Neural progenitor cell (in vitro differentiated cells): Measurements from ENCODE around the gene KCNAB1. TPM values are rescaled to one million over a fixed set of nuclear protein-coding genes. Genes with fewer than 3 reads are reported as not detected.
"Not testable (repeated sequence)": the region's sequence is repeated elsewhere in the genome, so short reads cannot be mapped to it uniquely, and the experiment has no call there.

ENCODE experiments used
- DNase-seq: peaks from one replicate; pipeline ENCODE4 v3.0.0-alpha.2; 2016; ENCODE audit warnings: low spot score
- H2AFZ ChIP-seq: fragments of 200-600 bp; sonication (generic); replicated peaks from 2 replicates; pipeline ENCODE4 v1.6.1; 2016; ENCODE audit warnings: antibody characterized with exemption
- H3F3A ChIP-seq: fragments of 200-600 bp; sonication (generic); 2 replicates; pipeline ENCODE4 v1.6.1; 2016; ENCODE audit warnings: antibody characterized with exemption, low read depth
- H3K27ac ChIP-seq: fragments of 200-600 bp; sonication (generic); 2 replicates; pipeline ENCODE4 v1.5.1; 2016; ENCODE audit warnings: mild to moderate bottlenecking
- H3K27me3 ChIP-seq: fragments of 200-600 bp; sonication (generic); 2 replicates; pipeline ENCODE4 v1.6.1; 2016; ENCODE audit warnings: mild to moderate bottlenecking, moderate library complexity
- H3K36me3 ChIP-seq: fragments of 200-600 bp; sonication (generic); 2 replicates; pipeline ENCODE4 v1.5.1; 2016
- H3K4me1 ChIP-seq: fragments of 200-600 bp; sonication (generic); 2 replicates; pipeline ENCODE4 v1.6.1; 2016; ENCODE audit warnings: mixed run types
- H3K4me2 ChIP-seq: fragments of 200-600 bp; sonication (generic); 2 replicates; pipeline ENCODE4 v1.6.1; 2016
- H3K4me3 ChIP-seq: fragments of 200-600 bp; sonication (generic); 2 replicates; pipeline ENCODE4 v1.5.1; 2016
- H3K79me2 ChIP-seq: fragments of 200-600 bp; sonication (generic); 2 replicates; pipeline ENCODE4 v1.6.1; 2016; ENCODE audit warnings: low read depth
- H3K9ac ChIP-seq: fragments of 200-600 bp; sonication (generic); 2 replicates; pipeline ENCODE4 v1.6.1; 2016
- H3K9me3 ChIP-seq: fragments of 200-600 bp; sonication (generic); 2 replicates; pipeline ENCODE4 v1.5.1; 2016; ENCODE audit warnings: low read depth
- H4K20me1 ChIP-seq: fragments of 200-600 bp; sonication (generic); 2 replicates; pipeline ENCODE4 v1.6.1; 2016; ENCODE audit warnings: low read depth
- H3K27ac Mint-ChIP-seq: 3 replicates; pipeline ENCODE4 v1.8.0; 2021; ENCODE audit warnings: mixed read lengths
- H3K27me3 Mint-ChIP-seq: 2 replicates; pipeline ENCODE4 v1.8.0; 2022; ENCODE audit warnings: low read depth, mild to moderate bottlenecking, inconsistent platforms, moderate library complexity, mixed read lengths; ENCODE audit not compliant: insufficient read depth
- H3K36me3 Mint-ChIP-seq: 3 replicates; pipeline ENCODE4 v1.8.0; 2021; ENCODE audit warnings: mixed read lengths
- H3K4me1 Mint-ChIP-seq: 3 replicates; pipeline ENCODE4 v1.8.0; 2021; ENCODE audit warnings: mixed read lengths
- H3K4me3 Mint-ChIP-seq: 3 replicates; pipeline ENCODE4 v1.8.0; 2021; ENCODE audit warnings: mild to moderate bottlenecking, moderate library complexity, mixed read lengths
- H3K9me3 Mint-ChIP-seq: 3 replicates; pipeline ENCODE4 v1.8.0; 2020; ENCODE audit warnings: mixed read lengths
- EZH2 ChIP-seq: fragments of 200-600 bp; sonication (generic); IDR thresholded peaks from 2 replicates; pipeline ENCODE4 v1.6.1; 2017; ENCODE audit warnings: antibody characterized with exemption, mild to moderate bottlenecking, moderate library complexity
- EZH2phosphoT487 ChIP-seq: fragments of 200-600 bp; sonication (generic); IDR thresholded peaks from 2 replicates; pipeline ENCODE4 v1.6.1; 2017; ENCODE audit warnings: antibody characterized with exemption
- total RNA-seq: library from RNA; depleted of rRNA; stranded (reverse); fragments of >200 nt; gene quantifications from 2 replicates; pipeline ENCODE4 v1.2.3, GENCODE V29; 2015; ENCODE audit warnings: low replicate concordance
- TF ChIP-seq, protein P1 (sequence below): fragments of 200-600 bp; sonication (generic); IDR thresholded peaks from 2 replicates; pipeline ENCODE4 v1.5.1; 2017; ENCODE audit warnings: antibody characterized with exemption, mild to moderate bottlenecking

KCNAB1 gene
- total RNA-seq, 1 donor from 2014 or later, result 0.24 TPM

DNA sequence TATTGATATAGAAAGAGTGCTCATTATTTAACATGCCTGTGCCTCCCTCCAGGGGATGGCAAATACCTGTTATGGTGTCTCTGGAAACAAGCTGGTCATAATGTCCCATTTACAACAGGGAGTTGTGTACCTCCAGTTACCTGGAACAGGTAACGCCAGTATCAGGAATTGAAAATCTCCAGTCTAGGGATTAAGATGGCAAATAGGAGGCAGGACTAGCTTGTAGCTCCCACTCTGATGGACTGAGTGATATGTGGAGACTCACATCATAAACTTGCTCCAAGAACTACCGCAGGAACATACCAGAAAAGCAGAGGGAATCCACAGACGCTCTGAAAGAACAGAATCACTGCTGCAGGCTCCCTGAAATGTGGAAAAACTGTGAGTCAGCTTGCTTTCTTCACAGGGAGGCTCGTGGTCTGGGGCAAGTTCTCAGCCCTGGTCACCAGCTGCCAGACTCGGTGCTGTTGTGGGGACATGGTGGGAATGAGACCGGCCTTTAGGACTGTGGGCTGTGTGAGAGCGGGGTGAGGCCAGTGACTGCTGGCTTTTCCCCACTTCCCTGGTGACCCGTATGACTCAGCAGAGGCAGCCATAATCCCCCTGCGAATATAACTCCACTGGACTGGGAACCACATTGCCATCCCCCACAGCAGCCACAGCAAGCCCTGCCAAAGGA is 97.4 kb downstream of the KCNAB1 start:
- H3K4me1 ChIP-seq, result peaks cover 2% of the 10 kb centered on the region
- Mint-ChIP-seq H3K4me3 (no peak overlapping the region), H3K9me3 (peaks cover 13% of the 10 kb centered on the region), H3K4me1 (peaks cover 5% of the 10 kb centered on the region), H3K27me3 (peaks cover 9% of the 10 kb centered on the region), H3K27ac (no peak overlapping the region), H3K36me3 (no peaks in the 10 kb centered on the region)
- no peaks in the 10 kb centered on the region for H3K9me3 ChIP-seq
- H4K20me1 ChIP-seq, result no peaks in the 10 kb centered on the region
- H3F3A ChIP-seq, result no peaks in the 10 kb centered on the region
- H3K36me3 ChIP-seq, result no peaks in the 10 kb centered on the region
- H3K4me3 ChIP-seq, result no peak overlapping the region
- no peak overlapping the region for H3K9ac ChIP-seq
- H2AFZ ChIP-seq, result no peak overlapping the region
- peak; percentile 6 for DNase-seq
- TF ChIP-seq, protein P1, sequence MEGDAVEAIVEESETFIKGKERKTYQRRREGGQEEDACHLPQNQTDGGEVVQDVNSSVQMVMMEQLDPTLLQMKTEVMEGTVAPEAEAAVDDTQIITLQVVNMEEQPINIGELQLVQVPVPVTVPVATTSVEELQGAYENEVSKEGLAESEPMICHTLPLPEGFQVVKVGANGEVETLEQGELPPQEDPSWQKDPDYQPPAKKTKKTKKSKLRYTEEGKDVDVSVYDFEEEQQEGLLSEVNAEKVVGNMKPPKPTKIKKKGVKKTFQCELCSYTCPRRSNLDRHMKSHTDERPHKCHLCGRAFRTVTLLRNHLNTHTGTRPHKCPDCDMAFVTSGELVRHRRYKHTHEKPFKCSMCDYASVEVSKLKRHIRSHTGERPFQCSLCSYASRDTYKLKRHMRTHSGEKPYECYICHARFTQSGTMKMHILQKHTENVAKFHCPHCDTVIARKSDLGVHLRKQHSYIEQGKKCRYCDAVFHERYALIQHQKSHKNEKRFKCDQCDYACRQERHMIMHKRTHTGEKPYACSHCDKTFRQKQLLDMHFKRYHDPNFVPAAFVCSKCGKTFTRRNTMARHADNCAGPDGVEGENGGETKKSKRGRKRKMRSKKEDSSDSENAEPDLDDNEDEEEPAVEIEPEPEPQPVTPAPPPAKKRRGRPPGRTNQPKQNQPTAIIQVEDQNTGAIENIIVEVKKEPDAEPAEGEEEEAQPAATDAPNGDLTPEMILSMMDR, result no peak
- no peak for TF ChIP-seq EZH2
- no peak for TF ChIP-seq EZH2phosphoT487
- no peak overlapping the region for H3K27ac ChIP-seq
- no peaks in the 10 kb centered on the region for H3K27me3 ChIP-seq
- no peak overlapping the region for H3K4me2 ChIP-seq
- H3K79me2 ChIP-seq, result no peaks in the 10 kb centered on the region

DNA sequence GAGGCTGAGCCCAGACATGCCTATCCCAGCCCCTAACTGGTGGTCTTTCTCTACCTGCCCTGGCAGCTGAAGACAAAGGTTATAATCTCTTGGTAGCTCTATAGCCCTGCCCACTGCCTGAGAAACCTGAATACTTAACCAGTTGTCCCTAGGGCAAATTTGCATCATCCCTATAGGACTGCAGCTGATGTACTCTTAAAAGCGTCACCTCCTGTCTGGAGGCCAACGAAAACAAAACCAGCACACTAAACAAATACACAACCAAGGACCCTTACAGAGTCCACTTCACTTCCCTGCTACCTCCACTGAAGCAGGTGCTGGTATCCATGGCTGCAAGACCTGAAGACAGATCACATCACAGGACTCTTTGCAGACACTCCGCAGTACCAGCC is 98.0 kb downstream of the KCNAB1 start:
- no peak overlapping the region for H3K4me3 Mint-ChIP-seq
- Histone ChIP-seq H3K79me2 (no peaks in the 10 kb centered on the region), H3K36me3 (no peaks in the 10 kb centered on the region), H3K27ac (no peak overlapping the region), H3K4me3 (no peak overlapping the region), H4K20me1 (no peaks in the 10 kb centered on the region), H3F3A (no peaks in the 10 kb centered on the region), H3K9me3 (no peaks in the 10 kb centered on the region), H3K4me1 (peaks cover 2% of the 10 kb centered on the region), H3K27me3 (no peaks in the 10 kb centered on the region), H3K4me2 (no peak overlapping the region), H2AFZ (no peak overlapping the region), H3K9ac (no peak overlapping the region)
- TF ChIP-seq EZH2phosphoT487 (no peak), EZH2 (no peak)
- TF ChIP-seq, protein P1, result no peak
- peaks cover 9% of the 10 kb centered on the region for H3K27me3 Mint-ChIP-seq
- H3K4me1 Mint-ChIP-seq, result peaks cover 5% of the 10 kb centered on the region
- no peaks in the 10 kb centered on the region for H3K36me3 Mint-ChIP-seq
- no peak for DNase-seq
- no peak overlapping the region for H3K27ac Mint-ChIP-seq
- peaks cover 16% of the 10 kb centered on the region for H3K9me3 Mint-ChIP-seq

DNA sequence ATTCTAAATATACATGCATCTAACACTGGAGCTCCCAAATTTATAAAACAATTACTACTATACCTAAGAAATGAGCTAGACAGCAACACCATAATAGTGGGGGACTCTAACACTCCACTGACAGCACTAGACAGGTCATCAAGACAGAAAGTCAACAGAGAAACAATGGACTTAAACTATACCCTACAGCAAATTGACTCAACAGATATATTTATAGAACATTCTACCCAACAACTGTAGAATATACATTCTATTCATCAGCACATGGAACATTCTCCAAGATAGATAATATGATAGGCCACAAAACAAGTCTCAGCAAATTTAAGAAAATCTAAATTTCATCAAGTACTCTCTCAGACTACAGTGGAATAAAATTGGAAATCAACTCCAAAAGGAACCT is 102.0 kb downstream of the KCNAB1 start:
- not testable (repeated sequence) for H4K20me1 ChIP-seq, H3K79me2 ChIP-seq, H3K27me3 Mint-ChIP-seq, H3K27me3 ChIP-seq, H3K36me3 ChIP-seq, H3K27ac Mint-ChIP-seq, H3K9me3 ChIP-seq, DNase-seq, H3K4me1 Mint-ChIP-seq, H3K9ac ChIP-seq, H3K4me3 Mint-ChIP-seq, H3K4me3 ChIP-seq, H3F3A ChIP-seq, H3K4me1 ChIP-seq, H3K36me3 Mint-ChIP-seq, H2AFZ ChIP-seq, H3K27ac ChIP-seq, H3K4me2 ChIP-seq
- H3K9me3 Mint-ChIP-seq, result peaks cover 16% of the 10 kb centered on the region

DNA sequence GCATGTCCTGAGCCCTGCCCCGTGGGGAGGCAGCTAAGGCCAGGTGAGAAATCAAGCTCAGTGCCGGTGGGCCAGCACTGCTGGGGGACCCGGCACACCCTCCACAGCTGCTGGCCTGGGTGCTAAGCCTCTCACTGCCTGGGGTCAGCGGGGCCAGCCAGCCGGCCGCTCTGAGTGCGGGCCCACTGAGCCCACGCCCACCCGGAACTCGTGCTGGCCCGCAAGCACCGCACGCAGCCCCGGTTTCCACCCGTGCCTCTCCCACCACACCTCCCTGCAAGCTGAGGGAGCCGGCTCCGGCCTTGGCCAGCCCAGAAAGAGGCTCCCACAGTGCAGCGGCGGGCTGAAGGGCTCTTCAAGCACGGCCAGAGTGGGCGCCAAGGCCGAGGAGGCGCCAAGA is 103.7 kb downstream of the KCNAB1 start:
- not testable (repeated sequence) for H2AFZ ChIP-seq, H3K9ac ChIP-seq, H3K4me2 ChIP-seq, H3K27ac Mint-ChIP-seq, H3K27ac ChIP-seq, H3K4me3 ChIP-seq, H3K9me3 ChIP-seq, H4K20me1 ChIP-seq, H3K36me3 ChIP-seq, H3K4me1 Mint-ChIP-seq, H3K4me3 Mint-ChIP-seq, DNase-seq, H3K27me3 ChIP-seq, H3K27me3 Mint-ChIP-seq, H3K36me3 Mint-ChIP-seq, H3F3A ChIP-seq, H3K79me2 ChIP-seq, H3K4me1 ChIP-seq
- H3K9me3 Mint-ChIP-seq, result peaks cover 16% of the 10 kb centered on the region
